BLaER1 treated with 17β-estradiol and CSF1 and Interleukin-3, amounts not matched to agents 10 nM and 100 nM (cell line): ENCODE measurements around the gene STRIP1.

Experiments
- H3K27ac ChIP-seq, 11 experiments: shearing (Covaris generic); formaldehyde crosslinking; 2 replicates each; pipeline ENCODE4 v1.8.1; 2022
- H3K27me3 ChIP-seq, 11 experiments: shearing (Covaris generic); formaldehyde crosslinking; 2 replicates each; pipeline ENCODE4 v1.8.1; 2022
- H3K36me3 ChIP-seq, 11 experiments: shearing (Covaris generic); formaldehyde crosslinking; 2 replicates each; pipeline ENCODE4 v1.8.1; 2022
- H3K4me1 ChIP-seq, 10 experiments: shearing (Covaris generic); formaldehyde crosslinking; 2 replicates each; pipeline ENCODE4 v1.8.1; 2022
- H3K4me2 ChIP-seq, 11 experiments: shearing (Covaris generic); formaldehyde crosslinking; 2 replicates each; pipeline ENCODE4 v1.8.1; 2022
- H3K4me3 ChIP-seq, 10 experiments: shearing (Covaris generic); formaldehyde crosslinking; 2 replicates each; pipeline ENCODE4 v1.8.1; 2022
- H3K9ac ChIP-seq, 11 experiments: shearing (Covaris generic); formaldehyde crosslinking; 2 replicates each; pipeline ENCODE4 v1.8.1; 2022
- H3K9me3 ChIP-seq, 11 experiments: shearing (Covaris generic); formaldehyde crosslinking; replicated peaks in 1 of 11; 2 replicates each; pipeline ENCODE4 v1.8.1; 2022
- H4K20me1 ChIP-seq, 11 experiments: shearing (Covaris generic); formaldehyde crosslinking; 2 replicates each; pipeline ENCODE4 v1.8.1; 2022
- Cebpa-rat ChIP-seq, 11 experiments: shearing (Covaris generic); IDR thresholded peaks; 2 replicates each; pipeline ENCODE4 v1.8.1; 2022

STRIP1 gene

GRCh38 chr1:110034040-110034450 lies 379 bp upstream of the STRIP1 start:
- H3K4me2 ChIP-seq: peak overlapping the region; percentile 51 to 78 (median 72)
- no peaks in the 10 kb centered on the region for H3K9me3 ChIP-seq
- peaks cover 29 to 53% (median 41%) of the 10 kb centered on the region in 10 experiments for H3K4me1 ChIP-seq
- H3K27me3 ChIP-seq: no peaks in the 10 kb centered on the region
- peak overlapping the region; percentile 84 to 96 (median 92); a peak in 21 of 22 replicates for H3K27ac ChIP-seq
- no peak for TF ChIP-seq Cebpa-rat (IDR thresholded peaks at IDR 0.05)
- H4K20me1 ChIP-seq: peaks cover 0 to 40% (median 26%) of the 10 kb centered on the region in 11 experiments; a peak in 17 of 22 replicates
- peaks cover 21 to 33% (median 25%) of the 10 kb centered on the region in 11 experiments for H3K36me3 ChIP-seq
- H3K9ac ChIP-seq: peak overlapping the region; percentile 93 to 98 (median 95); a peak in 21 of 22 replicates
- peak overlapping the region; percentile 84 to 98 (median 90) for H3K4me3 ChIP-seq

DNA sequence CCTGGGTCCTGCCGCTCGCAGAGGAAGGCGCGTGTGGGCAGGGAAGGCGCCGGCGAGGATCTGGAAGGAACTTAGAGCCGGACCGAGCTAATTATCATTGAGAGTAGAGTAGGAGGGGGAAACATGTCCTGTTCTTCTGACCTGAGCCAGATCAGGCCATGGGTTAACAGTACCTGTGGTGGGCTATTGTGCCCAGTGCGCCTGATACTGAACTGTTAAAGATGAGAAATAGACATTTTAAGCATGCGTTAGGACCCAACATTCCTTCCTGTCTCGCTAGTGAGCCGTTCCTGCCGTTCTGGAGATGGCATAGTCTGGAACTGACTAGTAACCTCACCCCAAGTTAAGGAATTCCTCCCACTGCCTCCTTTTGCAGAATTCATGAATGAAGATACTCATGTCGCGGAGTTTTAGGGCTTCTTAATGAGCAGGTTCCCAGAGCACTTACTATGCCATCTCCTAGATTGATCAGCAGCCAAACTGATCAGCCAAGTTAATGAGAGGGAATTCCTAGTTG lies 870 bp downstream of the STRIP1 start:
- H3K27ac ChIP-seq: peak overlapping the region; percentile 84 to 96 (median 92)
- no peak for TF ChIP-seq Cebpa-rat (IDR thresholded peaks at IDR 0.05)
- H3K36me3 ChIP-seq: peaks cover 33 to 46% (median 38%) of the 10 kb centered on the region in 11 experiments
- no peaks in the 10 kb centered on the region for H3K9me3 ChIP-seq
- peak overlapping the region; percentile 86 to 98 (median 95) for H3K4me2 ChIP-seq
- H3K27me3 ChIP-seq: no peaks in the 10 kb centered on the region
- H3K4me3 ChIP-seq: peak overlapping the region; percentile 84 to 98 (median 90)
- H4K20me1 ChIP-seq: peaks cover 0 to 51% (median 33%) of the 10 kb centered on the region in 11 experiments; a peak in 17 of 22 replicates
- peak overlapping the region; percentile 93 to 98 (median 95) for H3K9ac ChIP-seq
- H3K4me1 ChIP-seq: peaks cover 29 to 53% (median 41%) of the 10 kb centered on the region in 10 experiments

DNA sequence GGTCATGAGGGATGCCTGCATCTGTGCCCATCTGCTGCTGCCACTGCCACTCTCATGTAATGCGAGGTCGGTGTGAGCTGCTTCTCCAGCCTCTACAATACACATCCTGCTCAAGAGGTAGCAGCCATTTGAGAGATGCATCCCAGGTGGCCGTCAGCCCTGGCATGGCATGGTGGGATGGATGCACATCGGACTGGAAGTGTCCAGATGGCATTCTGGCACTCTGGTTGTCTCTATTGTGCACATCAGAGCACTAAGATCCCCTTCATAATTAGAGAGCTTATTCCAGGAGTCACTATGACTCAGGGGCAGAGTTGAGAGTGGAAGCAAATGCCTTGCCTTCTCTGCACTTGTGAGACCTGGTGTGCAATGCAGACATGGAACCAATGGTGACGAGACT lies 3.8 kb downstream of the STRIP1 start:
- no peak overlapping the region for H3K4me2 ChIP-seq
- peaks cover 26 to 47% (median 40%) of the 10 kb centered on the region in 10 experiments for H3K4me1 ChIP-seq
- H3K9ac ChIP-seq: no peak overlapping the region
- no peak overlapping the region for H3K27ac ChIP-seq
- peaks cover 63 to 75% (median 67%) of the 10 kb centered on the region in 11 experiments for H3K36me3 ChIP-seq
- no peak for TF ChIP-seq Cebpa-rat (IDR thresholded peaks at IDR 0.05)
- no peaks in the 10 kb centered on the region for H3K9me3 ChIP-seq
- H3K4me3 ChIP-seq: no peak overlapping the region
- peaks cover 5 to 81% (median 49%) of the 10 kb centered on the region in 11 experiments; a peak in 18 of 22 replicates for H4K20me1 ChIP-seq
- H3K27me3 ChIP-seq: no peaks in the 10 kb centered on the region

GRCh38 chr1:110039641-110040040 lies 5.2 kb downstream of the STRIP1 start:
- H3K27me3 ChIP-seq: no peaks in the 10 kb centered on the region
- H4K20me1 ChIP-seq: peaks cover 8 to 88% (median 49%) of the 10 kb centered on the region in 11 experiments; a peak in 19 of 22 replicates
- no peaks in the 10 kb centered on the region for H3K9me3 ChIP-seq
- H3K4me3 ChIP-seq: no peak overlapping the region
- peaks cover 17 to 39% (median 33%) of the 10 kb centered on the region in 10 experiments for H3K4me1 ChIP-seq
- H3K9ac ChIP-seq: no peak overlapping the region
- H3K27ac ChIP-seq: no peak overlapping the region
- H3K4me2 ChIP-seq: no peak overlapping the region
- TF ChIP-seq Cebpa-rat (IDR thresholded peaks at IDR 0.05): no peak
- peaks cover 77 to 89% (median 81%) of the 10 kb centered on the region in 11 experiments for H3K36me3 ChIP-seq

DNA sequence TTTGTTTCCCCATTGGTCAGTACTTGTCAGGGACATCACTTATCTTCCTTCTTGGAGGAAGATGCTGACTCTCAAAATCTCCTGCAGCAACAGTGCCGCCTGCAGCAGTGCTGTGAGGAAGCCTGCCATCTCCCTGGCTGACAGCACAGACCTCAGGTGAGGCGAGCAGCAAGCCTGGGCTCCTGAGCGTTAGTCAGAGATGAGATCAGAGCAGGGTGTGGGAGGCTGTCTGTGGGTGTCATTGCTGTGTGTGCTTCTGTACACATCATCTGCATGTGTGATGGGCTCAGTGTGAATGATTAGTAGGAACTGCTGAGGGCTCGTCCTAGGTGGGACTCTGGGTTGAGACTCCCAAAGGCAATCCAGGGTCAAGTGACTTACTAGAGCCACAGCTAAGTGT lies 6.1 kb downstream of the STRIP1 start:
- peaks cover 8 to 81% (median 45%) of the 10 kb centered on the region in 11 experiments; a peak in 19 of 22 replicates for H4K20me1 ChIP-seq
- H3K27ac ChIP-seq: no peak overlapping the region
- H3K9me3 ChIP-seq: no peaks in the 10 kb centered on the region
- no peak for TF ChIP-seq Cebpa-rat (IDR thresholded peaks at IDR 0.05)
- H3K27me3 ChIP-seq: no peaks in the 10 kb centered on the region
- H3K4me1 ChIP-seq: peaks cover 15 to 35% (median 30%) of the 10 kb centered on the region in 10 experiments
- H3K4me2 ChIP-seq: no peak overlapping the region
- peaks cover 86 to 98% (median 90%) of the 10 kb centered on the region in 11 experiments for H3K36me3 ChIP-seq
- H3K4me3 ChIP-seq: no peak overlapping the region
- no peak overlapping the region for H3K9ac ChIP-seq

- Histone ChIP-seq H3K36me3 (peaks cover 100% of the 10 kb centered on the region in 11 experiments), H3K4me3 (no peak overlapping the region), H4K20me1 (peaks cover 0 to 58% (median 22%) of the 10 kb centered on the region in 11 experiments; a peak in 16 of 22 replicates), H3K9ac (peak overlapping the region in 6 of 11 experiments; percentile 7 to 24 (median 13); a peak in 3 of 22 replicates), H3K27me3 (no peaks in the 10 kb centered on the region), H3K4me1 (peaks cover 0 to 20% (median 17%) of the 10 kb centered on the region in 10 experiments; a peak in 16 of 20 replicates), H3K4me2 (peak overlapping the region in 7 of 11 experiments; percentile 41 to 67 (median 61); a peak in 14 of 22 replicates), H3K27ac (no peak overlapping the region), H3K9me3 (no peaks in the 10 kb centered on the region)
- TF ChIP-seq Cebpa-rat (IDR thresholded peaks at IDR 0.05): no peak
Measured at GRCh38 chr1:110043016-110043415, 8.6 kb downstream of the STRIP1 start.

DNA sequence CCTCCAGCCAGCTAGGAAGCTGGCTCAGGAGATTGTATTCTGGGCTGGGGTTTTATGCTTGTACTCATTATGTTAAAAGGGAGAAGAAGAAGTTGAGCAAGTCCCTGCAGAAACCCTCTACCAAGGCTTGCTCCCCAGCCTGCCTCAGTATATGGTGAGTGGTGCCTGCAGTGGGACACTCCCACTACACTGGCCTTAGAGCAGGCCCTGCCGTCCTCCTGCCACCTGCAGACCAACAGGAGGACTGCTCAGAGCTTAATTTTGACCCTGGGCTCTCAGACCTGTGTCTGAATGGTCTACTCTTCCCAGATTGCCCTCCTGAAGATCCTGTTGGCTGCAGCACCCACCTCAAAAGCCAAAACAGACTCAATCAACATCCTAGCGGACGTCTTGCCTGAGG lies 13.0 kb downstream of the STRIP1 start:
- Histone ChIP-seq H3K27me3 (no peaks in the 10 kb centered on the region), H3K4me1 (peaks cover 0 to 18% (median 8%) of the 10 kb centered on the region in 10 experiments; a peak in 14 of 20 replicates), H3K9me3 (no peaks in the 10 kb centered on the region), H3K36me3 (peaks cover 100% of the 10 kb centered on the region in 11 experiments), H3K9ac (no peak overlapping the region), H4K20me1 (peaks cover 0 to 69% (median 26%) of the 10 kb centered on the region in 11 experiments; a peak in 16 of 22 replicates), H3K27ac (no peak overlapping the region), H3K4me3 (no peak overlapping the region), H3K4me2 (no peak overlapping the region)
- no peak for TF ChIP-seq Cebpa-rat (IDR thresholded peaks at IDR 0.05)

GRCh38 chr1:110048240-110048639 lies 13.8 kb downstream of the STRIP1 start:
- Histone ChIP-seq H3K4me2 (no peak overlapping the region), H3K9me3 (no peaks in the 10 kb centered on the region)

GRCh38 chr1:110048923-110049601 lies 14.6 kb downstream of the STRIP1 start:
- H3K4me1 ChIP-seq: peaks cover 0 to 7% (median 0%) of the 10 kb centered on the region in 10 experiments; a peak in 2 of 20 replicates
- TF ChIP-seq Cebpa-rat (IDR thresholded peaks at IDR 0.05): no peak
- H3K36me3 ChIP-seq: peaks cover 100% of the 10 kb centered on the region in 11 experiments
- H4K20me1 ChIP-seq: peaks cover 3 to 70% (median 29%) of the 10 kb centered on the region in 11 experiments; a peak in 15 of 22 replicates
- H3K9ac ChIP-seq: no peak overlapping the region
- no peaks in the 10 kb centered on the region for H3K27me3 ChIP-seq
- H3K4me2 ChIP-seq: no peak overlapping the region
- H3K9me3 ChIP-seq: no peaks in the 10 kb centered on the region
- no peak overlapping the region for H3K4me3 ChIP-seq
- H3K27ac ChIP-seq: no peak overlapping the region

More at GRCh38 chr1:110048240-110048639, 13.8 kb downstream of the STRIP1 start:
- peaks cover 0 to 69% (median 25%) of the 10 kb centered on the region in 11 experiments; a peak in 15 of 22 replicates for H4K20me1 ChIP-seq
- no peak overlapping the region for H3K4me3 ChIP-seq
- no peak overlapping the region for H3K27ac ChIP-seq
- TF ChIP-seq Cebpa-rat (IDR thresholded peaks at IDR 0.05): no peak
- H3K36me3 ChIP-seq: peaks cover 100% of the 10 kb centered on the region in 11 experiments
- no peak overlapping the region; a peak in 1 of 22 replicates for H3K9ac ChIP-seq
- peaks cover 0 to 11% (median under 1%) of the 10 kb centered on the region in 10 experiments; a peak in 9 of 20 replicates for H3K4me1 ChIP-seq
- no peaks in the 10 kb centered on the region for H3K27me3 ChIP-seq
